Naive thymus-derived CD4-positive, alpha-beta T cell (primary cell): ENCODE data around the gene EXOC6B. TPM values are rescaled to one million over a fixed set of nuclear protein-coding genes. Genes with fewer than 3 reads are reported as not detected.

ENCODE experiments used
- ATAC-seq: fragments of 150-1000 bp; cut with Tn5 transposase; 2 replicates; pipeline ENCODE4 v1.10.0; 2021; ENCODE audit warnings: mild to moderate bottlenecking, moderate library complexity
- CTCF ChIA-PET: fragments of 350-600 bp; sonication (Branson Sonifier 250); formaldehyde crosslinking; loops from one replicate; lab custom pipeline; 2021; ENCODE audit warnings: antibody characterized with exemption; lab: Charles Lee
- POLR2A ChIA-PET: fragments of 350-600 bp; sonication (Branson Sonifier 250); formaldehyde crosslinking; loops from one replicate; lab custom pipeline; 2021; ENCODE audit warnings: antibody characterized with exemption, inconsistent platforms; lab: Charles Lee
- DNase-seq, 9 donors: peaks; one replicate each; pipeline versions ENCODE4 v3.0.0 to v3.0.0-alpha.2; 2020 to 2022; ENCODE audit warnings: mixed read lengths in 1 of 9
- H3K27ac ChIP-seq: one replicate; pipeline ENCODE4 v1.7.0; 2013; ENCODE audit warnings: mild to moderate bottlenecking, low read depth, low read length, moderate library complexity
- H3K27me3 ChIP-seq, 2 donors: one replicate each; pipeline ENCODE4 v1.7.0; 2013; ENCODE audit warnings: low read length in 2 of 2, mild to moderate bottlenecking in 2 of 2, moderate library complexity in 2 of 2; ENCODE audit not compliant: control insufficient read depth in 2 of 2, insufficient read depth in 2 of 2
- H3K36me3 ChIP-seq, 3 experiments: 1 replicate in 2 of 3; 2 replicates in 1 of 3; pipeline ENCODE4 v1.7.0; 2013; ENCODE audit warnings: low read length in 3 of 3, mild to moderate bottlenecking in 3 of 3, moderate library complexity in 1 of 3; ENCODE audit not compliant: insufficient read depth in 3 of 3, control insufficient read depth in 2 of 3
- H3K4me1 ChIP-seq, 2 donors: one replicate each; pipeline ENCODE4 v1.7.0; 2013; ENCODE audit warnings: low read length in 2 of 2, mild to moderate bottlenecking in 2 of 2, moderate library complexity in 1 of 2; ENCODE audit not compliant: control insufficient read depth in 2 of 2, insufficient read depth in 2 of 2
- H3K4me3 ChIP-seq: 2 replicates; pipeline ENCODE4 v1.7.0; 2013; ENCODE audit warnings: mild to moderate bottlenecking, low read length
- H3K9me3 ChIP-seq, 3 experiments: 1 replicate in 2 of 3; 2 replicates in 1 of 3; pipeline ENCODE4 v1.7.0; 2013; ENCODE audit warnings: low read length in 3 of 3; ENCODE audit not compliant: control insufficient read depth in 2 of 3
- H3K27ac Mint-ChIP-seq, 9 donors: one replicate each; pipeline ENCODE4 v1.8.0; 2020 to 2022; ENCODE audit warnings: mixed read lengths in 9 of 9, mild to moderate bottlenecking in 8 of 9, moderate library complexity in 5 of 9, inconsistent platforms in 2 of 9
- H3K27me3 Mint-ChIP-seq, 5 donors: one replicate each; pipeline ENCODE4 v1.8.0; 2021 to 2022; ENCODE audit warnings: mixed read lengths in 5 of 5, mild to moderate bottlenecking in 1 of 5
- H3K36me3 Mint-ChIP-seq, 5 donors: one replicate each; pipeline ENCODE4 v1.8.0; 2020 to 2022; ENCODE audit warnings: mixed read lengths in 5 of 5, mild to moderate bottlenecking in 3 of 5, inconsistent platforms in 1 of 5
- H3K4me1 Mint-ChIP-seq, 7 donors: one replicate each; pipeline ENCODE4 v1.8.0; 2020 to 2022; ENCODE audit warnings: mixed read lengths in 7 of 7, mild to moderate bottlenecking in 3 of 7, inconsistent platforms in 1 of 7
- H3K4me3 Mint-ChIP-seq, 10 donors: one replicate each; pipeline ENCODE4 v1.8.0; 2020 to 2022; ENCODE audit warnings: mild to moderate bottlenecking in 10 of 10, mixed read lengths in 10 of 10, moderate library complexity in 6 of 10, inconsistent platforms in 2 of 10
- H3K9me3 Mint-ChIP-seq, 11 donors: one replicate each; pipeline ENCODE4 v1.8.0; 2020 to 2022; ENCODE audit warnings: mixed read lengths in 11 of 11, mild to moderate bottlenecking in 4 of 11, inconsistent platforms in 1 of 11, moderate library complexity in 1 of 11
- intact Hi-C, 2 donors: fragments of 100-400 bp; cut with micrococcal nuclease; formaldehyde crosslinking; loops; one replicate each; pipeline ENCODE4 v1.15.1; 2023
- polyA plus RNA-seq, 2 donors: library from polyadenylated mRNA; unstranded; fragments of 300-500 nt; fragmentation: Illumina TruSeq; gene quantifications; one replicate each; pipeline ENCODE4 v1.2.3, GENCODE V29; 2021
- total RNA-seq, 6 experiments: library from RNA in 5 of 6; stranded (reverse) in 5 of 6; gene quantifications; 1 replicate in 5 of 6; 2 replicates in 1 of 6; pipeline ENCODE4 v1.2.3 and lab custom pipeline; 2021 to 2026

Gene EXOC6B
- total and polyA plus RNA-seq, 7 experiments from 2014 or later: 3.5 to 21.9 (median 15.1) TPM

DNA sequence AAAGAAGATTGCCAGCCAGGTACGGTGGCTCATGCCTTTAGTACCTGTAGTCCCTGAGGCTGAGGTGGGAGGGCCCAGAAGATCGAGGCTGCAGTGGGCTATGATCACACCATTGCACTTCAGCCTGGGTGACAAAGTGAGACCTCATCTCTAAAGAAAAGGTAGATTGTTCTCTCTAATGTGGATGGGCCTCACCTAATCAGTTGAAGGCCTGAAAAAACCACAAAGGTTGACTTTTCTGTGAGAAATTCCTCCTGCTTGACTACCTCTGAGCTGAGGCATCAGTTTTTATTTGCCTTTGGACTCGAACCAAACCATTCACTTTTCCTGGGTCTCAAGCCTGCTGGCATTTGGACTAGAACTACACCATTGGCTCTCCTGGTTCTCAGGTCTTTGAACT is 536.1 kb downstream of the EXOC6B start:
- intact Hi-C loops: no loop called here
- CTCF ChIA-PET: no interaction called here
- peaks cover 0 to 5% (median 0%) of the 10 kb centered on the region in 7 donors for H3K4me1 Mint-ChIP-seq

GRCh38 chr2:72289283-72289682 is 536.5 kb downstream of the EXOC6B start:
- Histone ChIP-seq H3K4me1 (no peaks in the 10 kb centered on the region), H3K36me3 (no peaks in the 10 kb centered on the region), H3K9me3 (no peaks in the 10 kb centered on the region), H3K27ac (no peak overlapping the region), H3K27me3 (no peaks in the 10 kb centered on the region), H3K4me3 (no peak overlapping the region)
- intact Hi-C loops: no loop called here
- peaks cover 0 to 5% (median 0%) of the 10 kb centered on the region in 11 donors for H3K9me3 Mint-ChIP-seq
- CTCF ChIA-PET: no interaction called here
- no peak overlapping the region for H3K4me3 Mint-ChIP-seq
- DNase-seq: no peak
- POLR2A ChIA-PET: no interaction called here
- ATAC-seq: no peak
- H3K27me3 Mint-ChIP-seq: no peaks in the 10 kb centered on the region
- no peak overlapping the region for H3K27ac Mint-ChIP-seq
- peaks cover 0 to 5% (median 0%) of the 10 kb centered on the region in 7 donors for H3K4me1 Mint-ChIP-seq
- peaks cover 0 to 17% (median 0%) of the 10 kb centered on the region in 5 donors for H3K36me3 Mint-ChIP-seq

More for the DNA sequence above, 536.1 kb downstream of the EXOC6B start:
- Mint-ChIP-seq H3K9me3 (peaks cover 0 to 5% (median 0%) of the 10 kb centered on the region in 11 donors), H3K36me3 (peaks cover 0 to 17% (median 0%) of the 10 kb centered on the region in 5 donors), H3K27ac (no peak overlapping the region), H3K4me3 (no peak overlapping the region), H3K27me3 (no peaks in the 10 kb centered on the region)
- ATAC-seq (no peak), DNase-seq (no peak)
- no peaks in the 10 kb centered on the region for H3K36me3 ChIP-seq
- no peak overlapping the region for H3K27ac ChIP-seq
- no peaks in the 10 kb centered on the region for H3K4me1 ChIP-seq
- POLR2A ChIA-PET: interaction anchor here (0.6 kb wide), 1 partner anchor 269 kb away, joined by 3 read pairs; no protein-coding TSS in a partner anchor
- H3K4me3 ChIP-seq: no peak overlapping the region
- no peaks in the 10 kb centered on the region for H3K9me3 ChIP-seq
- no peaks in the 10 kb centered on the region for H3K27me3 ChIP-seq

GRCh38 chr2:72278046-72278445 is 547.8 kb downstream of the EXOC6B start:
- Mint-ChIP-seq H3K27ac (no peak overlapping the region), H3K36me3 (peaks cover 0 to 12% (median 0%) of the 10 kb centered on the region in 5 donors), H3K27me3 (no peaks in the 10 kb centered on the region), H3K9me3 (peaks cover 0 to 7% (median 0%) of the 10 kb centered on the region in 11 donors), H3K4me1 (peaks cover 0 to 2% (median 0%) of the 10 kb centered on the region in 7 donors), H3K4me3 (no peak overlapping the region)
- POLR2A ChIA-PET: no interaction called here
- no peaks in the 10 kb centered on the region for H3K9me3 ChIP-seq
- H3K4me3 ChIP-seq: no peak overlapping the region
- CTCF ChIA-PET: no interaction called here
- no peaks in the 10 kb centered on the region for H3K27me3 ChIP-seq
- DNase-seq (no peak), ATAC-seq (no peak)
- no peaks in the 10 kb centered on the region for H3K36me3 ChIP-seq
- H3K4me1 ChIP-seq: no peaks in the 10 kb centered on the region
- intact Hi-C loops: no loop called here
- no peak overlapping the region for H3K27ac ChIP-seq

DNA sequence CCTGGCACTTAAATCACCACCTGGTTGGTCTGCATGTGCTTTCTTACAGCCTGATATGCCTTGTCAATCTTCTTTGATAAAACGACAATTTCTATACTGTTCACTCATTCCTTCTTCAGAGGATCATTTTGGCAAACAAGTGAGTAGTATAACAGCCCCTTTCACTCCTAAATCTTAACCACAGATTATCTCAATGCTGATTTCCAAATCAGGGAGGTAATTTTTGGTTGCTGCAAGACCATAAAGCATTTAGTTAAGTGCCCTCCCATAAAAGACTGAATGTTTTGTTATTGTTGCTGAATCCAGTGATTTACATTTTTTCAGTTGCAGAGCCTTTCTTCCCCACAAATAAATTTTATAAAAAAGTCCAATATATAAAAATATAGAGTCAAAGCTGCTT is 549.0 kb downstream of the EXOC6B start:
- peaks cover 0 to 7% (median 0%) of the 10 kb centered on the region in 5 donors for H3K36me3 Mint-ChIP-seq
- intact Hi-C loops: no loop called here
- Histone ChIP-seq H3K27me3 (no peaks in the 10 kb centered on the region), H3K4me1 (no peaks in the 10 kb centered on the region), H3K27ac (no peak overlapping the region), H3K36me3 (no peaks in the 10 kb centered on the region), H3K9me3 (no peaks in the 10 kb centered on the region), H3K4me3 (no peak overlapping the region)
- no peak for DNase-seq
- ChIA-PET POLR2A (no interaction called here), CTCF (no interaction called here)
- H3K27ac Mint-ChIP-seq: no peak overlapping the region
- no peaks in the 10 kb centered on the region for H3K27me3 Mint-ChIP-seq
- H3K4me1 Mint-ChIP-seq: peaks cover 0 to 2% (median 0%) of the 10 kb centered on the region in 7 donors
- ATAC-seq: no peak
- no peak overlapping the region for H3K4me3 Mint-ChIP-seq
- H3K9me3 Mint-ChIP-seq: peaks cover 0 to 7% (median 0%) of the 10 kb centered on the region in 11 donors

GRCh38 chr2:72276356-72276755 is 549.5 kb downstream of the EXOC6B start:
- Histone ChIP-seq H3K27ac (no peak overlapping the region), H3K4me1 (no peaks in the 10 kb centered on the region), H3K4me3 (no peak overlapping the region), H3K9me3 (no peaks in the 10 kb centered on the region), H3K36me3 (no peaks in the 10 kb centered on the region), H3K27me3 (no peaks in the 10 kb centered on the region)
- intact Hi-C loops: no loop called here
- H3K27ac Mint-ChIP-seq: no peak overlapping the region
- ChIA-PET CTCF (no interaction called here), POLR2A (no interaction called here)
- H3K36me3 Mint-ChIP-seq: peaks cover 0 to 7% (median 0%) of the 10 kb centered on the region in 5 donors
- DNase-seq (no peak), ATAC-seq (no peak)
- peaks cover 0 to 2% (median 0%) of the 10 kb centered on the region in 7 donors for H3K4me1 Mint-ChIP-seq
- H3K4me3 Mint-ChIP-seq: no peak overlapping the region
- peaks cover 0 to 7% (median 0%) of the 10 kb centered on the region in 11 donors for H3K9me3 Mint-ChIP-seq
- no peaks in the 10 kb centered on the region for H3K27me3 Mint-ChIP-seq

GRCh38 chr2:72275084-72275483 is 550.7 kb downstream of the EXOC6B start:
- ChIA-PET POLR2A (no interaction called here), CTCF (no interaction called here)
- ATAC-seq (no peak), DNase-seq (no peak)
- H3K27me3 Mint-ChIP-seq: no peaks in the 10 kb centered on the region
- no peak overlapping the region for H3K4me3 ChIP-seq
- H3K27ac ChIP-seq: no peak overlapping the region
- no peaks in the 10 kb centered on the region for H3K9me3 ChIP-seq
- H3K9me3 Mint-ChIP-seq: peaks cover 0 to 2% (median 0%) of the 10 kb centered on the region in 11 donors
- H3K27ac Mint-ChIP-seq: no peak overlapping the region
- H3K4me1 ChIP-seq: no peaks in the 10 kb centered on the region
- H3K36me3 Mint-ChIP-seq: peaks cover 0 to 6% (median 0%) of the 10 kb centered on the region in 5 donors
- intact Hi-C loops: no loop called here
- no peaks in the 10 kb centered on the region for H3K27me3 ChIP-seq
- no peaks in the 10 kb centered on the region for H3K36me3 ChIP-seq
- H3K4me3 Mint-ChIP-seq: no peak overlapping the region
- H3K4me1 Mint-ChIP-seq: peaks cover 0 to 2% (median 0%) of the 10 kb centered on the region in 7 donors

GRCh38 chr2:72274380-72274797 is 551.4 kb downstream of the EXOC6B start:
- H3K27ac ChIP-seq: no peak overlapping the region
- Mint-ChIP-seq H3K4me1 (peaks cover 0 to 2% (median 0%) of the 10 kb centered on the region in 7 donors), H3K27ac (no peak overlapping the region), H3K9me3 (peaks cover 0 to 3% (median 0%) of the 10 kb centered on the region in 11 donors), H3K36me3 (peaks cover 0 to 8% (median 0%) of the 10 kb centered on the region in 5 donors), H3K27me3 (no peaks in the 10 kb centered on the region), H3K4me3 (no peak overlapping the region)
- H3K9me3 ChIP-seq: no peaks in the 10 kb centered on the region
- no peaks in the 10 kb centered on the region for H3K27me3 ChIP-seq
- no peak for DNase-seq
- no peak overlapping the region for H3K4me3 ChIP-seq
- H3K36me3 ChIP-seq: no peaks in the 10 kb centered on the region
- H3K4me1 ChIP-seq: no peaks in the 10 kb centered on the region
- CTCF ChIA-PET: no interaction called here
- intact Hi-C loops: no loop called here
- no peak for ATAC-seq
- POLR2A ChIA-PET: no interaction called here
